ENCODE data around the gene FBXL22.

DNA sequence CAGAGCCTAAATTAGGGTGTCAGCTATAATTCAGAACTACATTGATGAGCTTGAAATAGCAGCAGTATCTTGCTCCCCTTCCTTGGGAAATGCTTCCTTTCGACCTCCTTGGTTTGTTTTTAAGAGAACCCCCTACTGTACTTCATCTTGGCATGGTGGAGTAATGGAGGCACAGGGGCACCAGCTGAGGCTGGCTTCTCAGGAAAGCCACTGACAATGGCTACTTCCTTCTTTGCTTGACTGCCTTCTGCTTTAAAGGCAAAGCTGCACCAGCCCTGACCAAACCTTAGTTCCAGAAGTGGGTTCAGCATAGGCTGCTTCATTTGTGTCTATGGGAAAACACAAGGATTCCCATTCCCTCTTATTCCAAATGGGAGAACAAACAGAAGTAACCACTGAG is 1.5 kb upstream of the FBXL22 start:
- TF ChIP-seq, protein P1, sequence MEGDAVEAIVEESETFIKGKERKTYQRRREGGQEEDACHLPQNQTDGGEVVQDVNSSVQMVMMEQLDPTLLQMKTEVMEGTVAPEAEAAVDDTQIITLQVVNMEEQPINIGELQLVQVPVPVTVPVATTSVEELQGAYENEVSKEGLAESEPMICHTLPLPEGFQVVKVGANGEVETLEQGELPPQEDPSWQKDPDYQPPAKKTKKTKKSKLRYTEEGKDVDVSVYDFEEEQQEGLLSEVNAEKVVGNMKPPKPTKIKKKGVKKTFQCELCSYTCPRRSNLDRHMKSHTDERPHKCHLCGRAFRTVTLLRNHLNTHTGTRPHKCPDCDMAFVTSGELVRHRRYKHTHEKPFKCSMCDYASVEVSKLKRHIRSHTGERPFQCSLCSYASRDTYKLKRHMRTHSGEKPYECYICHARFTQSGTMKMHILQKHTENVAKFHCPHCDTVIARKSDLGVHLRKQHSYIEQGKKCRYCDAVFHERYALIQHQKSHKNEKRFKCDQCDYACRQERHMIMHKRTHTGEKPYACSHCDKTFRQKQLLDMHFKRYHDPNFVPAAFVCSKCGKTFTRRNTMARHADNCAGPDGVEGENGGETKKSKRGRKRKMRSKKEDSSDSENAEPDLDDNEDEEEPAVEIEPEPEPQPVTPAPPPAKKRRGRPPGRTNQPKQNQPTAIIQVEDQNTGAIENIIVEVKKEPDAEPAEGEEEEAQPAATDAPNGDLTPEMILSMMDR (IDR thresholded peaks at IDR 0.05; ENCODE audit: insufficient read depth, low read length) = no peak
- no peak for TF ChIP-seq POLR2AphosphoS5 (IDR thresholded peaks at IDR 0.05; ENCODE audit: low read depth)
